Mammary microvascular endothelial cell (primary cell): Measurements from ENCODE around the gene KBTBD4. TPM values are rescaled to one million over a fixed set of nuclear protein-coding genes. Genes with fewer than 3 reads are reported as not detected.

Source experiments
- total RNA-seq: library from RNA; depleted of rRNA; stranded (reverse); fragments of >200 nt; gene quantifications from 2 replicates; pipeline ENCODE4 v1.2.3, GENCODE V29; 2015

KBTBD4 gene
- 20.7 and 23.6 TPM in 2 replicates for total RNA-seq

DNA sequence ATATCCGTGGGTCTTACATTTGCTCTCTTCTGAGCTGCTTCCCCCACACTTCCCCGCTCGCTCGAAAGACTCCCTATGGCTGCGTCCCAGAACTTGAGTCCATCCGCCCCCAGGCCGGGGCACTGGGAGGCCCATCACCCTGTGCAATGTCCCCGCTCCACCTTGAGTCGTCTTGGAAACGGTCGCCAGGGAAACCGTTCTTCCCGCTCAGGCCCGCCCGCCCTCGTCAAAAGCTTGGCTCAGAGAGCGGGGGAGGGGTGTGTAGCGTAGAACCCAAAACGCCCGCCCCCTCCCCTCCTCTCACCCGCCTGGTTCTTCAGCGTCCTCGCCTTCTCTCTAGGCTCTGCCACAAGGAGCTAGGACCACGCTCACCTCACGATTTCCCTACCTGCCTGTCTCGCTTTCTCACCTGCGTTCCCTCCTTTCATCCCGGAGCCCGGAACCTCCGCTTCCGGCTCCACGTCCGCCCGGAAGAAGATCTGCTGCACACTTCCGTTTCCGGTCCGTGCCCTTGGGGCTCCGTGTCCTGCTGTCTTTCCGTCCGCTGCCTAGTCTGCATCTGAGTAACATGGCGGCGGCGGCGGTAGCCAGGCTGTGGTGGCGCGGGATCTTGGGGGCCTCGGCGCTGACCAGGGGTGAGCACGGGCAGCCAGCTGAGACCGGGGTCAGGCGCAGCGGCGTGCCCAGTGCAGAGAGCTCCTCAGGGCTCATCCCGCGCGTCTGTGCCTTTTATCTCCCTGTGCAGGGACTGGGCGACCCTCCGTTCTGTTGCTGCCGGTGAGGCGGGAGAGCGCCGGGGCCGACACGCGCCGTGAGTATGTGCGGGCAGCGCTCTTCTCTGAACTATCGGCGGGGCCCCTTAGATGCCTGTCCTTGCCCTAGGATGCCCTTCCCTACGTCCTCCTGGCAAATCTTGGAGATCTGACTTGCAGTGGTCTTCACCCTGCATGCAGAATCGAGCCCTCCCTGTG lies at the start of gene KBTBD4, which contains the start of gene NDUFS3:
Gene KBTBD4 (minus strand): TSS at position 447 of the 971 bp plus-strand sequence. CDS start 19 bp downstream, at position 428.
Gene NDUFS3 (plus strand): TSS at position 551 of the 971 bp plus-strand sequence. CDS start 18 bp downstream, at position 569.

DNA sequence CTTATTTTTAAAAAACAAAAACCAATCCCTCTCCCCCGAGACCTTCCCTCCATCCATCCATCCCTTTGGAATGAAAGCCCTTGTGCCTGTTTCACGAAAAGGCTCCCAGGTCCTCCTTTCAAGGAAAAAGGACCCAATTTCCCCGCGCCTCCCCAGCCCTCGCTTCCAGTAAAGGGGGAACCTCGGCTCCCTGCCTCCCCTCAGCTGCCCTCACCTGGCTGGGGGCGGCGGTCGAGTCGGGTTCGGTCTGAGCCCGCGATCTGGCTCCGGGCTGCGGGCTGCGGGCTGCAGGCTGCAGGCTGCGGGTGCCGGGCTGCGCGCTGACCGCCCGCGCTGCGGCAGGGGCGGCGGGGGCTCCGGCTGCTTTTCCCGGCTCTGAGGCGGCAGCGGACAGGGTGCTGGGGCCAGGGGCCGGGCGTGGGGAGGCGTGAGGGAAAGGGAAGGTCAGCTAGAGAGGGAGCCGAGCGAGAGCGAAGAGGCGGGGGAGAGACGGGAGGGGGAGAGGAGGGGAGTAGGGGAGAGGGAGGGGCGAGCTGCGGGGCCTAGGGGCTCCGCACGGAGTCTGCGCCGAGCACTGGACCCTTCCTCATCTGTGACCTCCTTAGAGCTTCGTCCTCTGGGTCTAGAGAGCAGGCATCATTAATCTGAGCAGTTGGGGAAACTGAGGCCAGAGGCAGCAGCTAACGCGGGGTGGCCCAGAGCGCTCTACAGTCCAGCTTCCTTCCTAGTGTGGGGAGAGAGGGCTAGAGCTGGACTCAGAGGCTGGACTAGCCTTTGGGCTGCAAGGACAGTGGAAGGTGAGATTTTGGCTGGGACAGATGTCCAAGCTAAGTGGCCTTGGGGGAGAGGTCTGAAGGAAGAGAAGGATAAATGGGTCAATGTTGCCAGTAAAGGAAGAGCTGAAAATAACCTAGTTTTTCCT lies 15.4 kb upstream of the KBTBD4 start, which contains the start of gene C1QTNF4:
Gene C1QTNF4 (minus strand): TSS at position 478 of the 922 bp plus-strand sequence. CDS start 3,601 bp downstream, outside the sequence.

DNA sequence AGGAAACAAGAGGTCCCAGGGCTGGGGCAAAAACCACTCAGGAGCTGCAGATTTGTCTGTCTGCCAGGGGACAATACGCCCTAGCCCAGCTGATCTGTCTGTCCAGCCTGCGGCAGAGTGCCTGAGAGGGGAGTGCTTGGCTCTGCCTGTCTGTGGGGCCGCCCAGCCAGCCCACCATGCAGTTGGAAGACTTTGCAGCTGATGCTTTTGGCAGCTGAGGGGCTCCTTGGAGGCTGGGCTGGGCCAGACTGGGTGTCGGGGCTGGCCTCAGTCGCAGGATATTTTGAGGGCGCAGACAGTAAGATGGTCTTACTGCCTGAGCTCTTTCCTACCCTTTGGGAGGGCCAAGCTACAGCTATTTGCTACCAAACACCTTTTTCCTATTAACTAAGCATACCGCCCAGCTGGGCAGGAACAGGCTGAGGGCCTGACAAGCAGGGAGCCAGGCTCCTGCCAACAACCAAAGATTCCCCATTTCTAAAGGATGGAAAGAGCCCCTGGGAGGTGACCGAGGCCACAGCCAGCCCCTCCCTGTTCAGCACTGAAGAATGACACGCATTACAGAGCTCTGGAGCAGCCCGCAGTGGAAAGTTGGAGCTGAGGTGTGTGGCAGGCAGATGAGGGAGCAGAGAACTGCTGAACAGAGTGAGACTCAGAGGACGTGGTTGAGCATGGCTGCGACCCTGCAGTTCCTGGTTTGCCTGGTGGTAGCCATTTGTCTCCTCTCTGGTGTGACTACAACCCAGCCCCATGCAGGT lies 7.5 kb upstream of the KBTBD4 start, which contains the start of gene FAM180B:
Gene FAM180B (plus strand): TSS at position 581 of the 758 bp plus-strand sequence. CDS start 91 bp downstream, at position 672.

DNA sequence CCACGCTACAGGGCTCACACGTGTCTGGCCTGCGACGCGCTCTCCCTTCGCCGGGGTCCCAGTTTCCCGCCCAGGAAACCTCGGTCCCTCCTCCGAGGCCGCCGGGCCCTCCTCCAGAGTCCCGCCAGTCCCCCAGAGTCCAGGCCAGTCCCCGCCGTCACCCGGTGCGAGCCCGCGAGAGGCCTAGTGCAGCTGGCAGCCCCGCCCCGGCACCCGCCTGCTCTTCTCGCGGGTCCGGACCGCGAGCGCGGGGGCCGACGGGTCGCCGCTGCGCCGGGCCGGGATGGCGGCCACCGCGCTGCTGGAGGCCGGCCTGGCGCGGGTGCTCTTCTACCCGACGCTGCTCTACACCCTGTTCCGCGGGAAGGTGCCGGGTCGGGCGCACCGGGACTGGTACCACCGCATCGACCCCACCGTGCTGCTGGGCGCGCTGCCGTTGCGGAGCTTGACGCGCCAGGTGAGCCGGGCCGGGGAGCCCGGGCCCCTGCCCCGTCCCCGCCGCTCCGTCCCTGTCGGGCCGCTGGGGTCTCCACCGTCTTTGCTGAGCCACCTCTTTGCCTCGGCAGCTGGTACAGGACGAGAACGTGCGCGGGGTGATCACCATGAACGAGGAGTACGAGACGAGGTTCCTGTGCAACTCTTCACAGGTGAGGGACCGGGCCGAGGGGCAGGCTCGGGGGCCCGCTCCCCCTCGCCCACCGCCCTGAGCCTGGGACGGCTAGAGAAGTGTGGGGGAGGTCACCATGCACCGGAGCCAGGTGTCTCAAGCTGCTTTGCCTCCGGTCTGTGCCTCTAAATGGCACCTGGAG lies 13.2 kb downstream of the KBTBD4 start, which contains the start of gene PTPMT1:
Gene PTPMT1 (plus strand): TSS at position 260 of the 809 bp plus-strand sequence. CDS start 24 bp downstream, at position 284.

DNA sequence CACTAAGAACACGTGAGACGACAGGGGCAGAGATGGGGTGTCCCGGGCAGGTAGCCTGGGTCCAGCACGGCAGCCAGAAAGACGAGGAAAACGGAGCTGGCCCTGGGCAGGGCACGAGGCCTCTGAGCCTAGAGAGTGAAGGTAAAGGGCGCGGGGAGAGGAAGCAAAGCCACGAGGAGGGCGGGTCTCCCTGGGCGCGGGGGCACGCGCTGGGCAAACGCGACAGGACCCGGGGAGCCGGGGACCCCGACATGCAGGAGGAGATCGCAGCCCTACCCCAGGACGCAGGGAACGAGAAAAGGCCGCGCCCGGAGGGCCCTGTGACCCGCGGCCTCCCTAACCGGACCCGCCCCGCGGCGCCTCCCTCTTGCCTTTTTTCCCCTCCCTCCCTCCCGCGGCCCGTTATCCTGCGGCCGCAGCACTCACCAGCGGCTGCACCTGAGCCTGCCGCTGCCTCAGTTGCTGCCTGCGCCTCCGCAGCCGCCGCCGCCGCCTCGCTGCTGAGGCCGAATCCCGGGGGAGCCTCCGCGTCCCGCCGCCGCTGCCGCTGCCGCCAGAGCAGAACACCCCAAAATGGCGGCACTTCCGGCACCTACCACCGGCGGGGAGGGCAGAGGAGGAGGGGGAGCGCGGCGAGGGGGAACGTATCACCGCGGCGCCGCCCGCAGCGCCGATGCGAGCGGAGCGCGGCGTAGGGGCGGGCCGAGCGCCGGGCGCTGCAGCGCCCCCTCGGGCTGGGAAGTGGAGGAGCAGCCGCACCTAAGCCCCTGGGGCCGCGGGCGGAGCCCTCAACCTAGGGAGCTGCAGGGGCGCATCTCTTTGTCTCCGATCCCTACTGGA lies 26.0 kb downstream of the KBTBD4 start, which contains the start of gene CELF1:
Gene CELF1 (minus strand): TSS at position 567 of the 840 bp plus-strand sequence. CDS start 53,609 bp downstream, outside the sequence.

Other genes starting within 250 kb of the KBTBD4 start
- gene MYBPC3, start 226.3 kb downstream of the KBTBD4 start, total RNA-seq, result not detected in 2 replicates
- gene SPI1, start 200.4 kb downstream of the KBTBD4 start, total RNA-seq, result not detected in 2 replicates
- gene SLC39A13, start 170.4 kb downstream of the KBTBD4 start, total RNA-seq, result 99.1 and 101 TPM in 2 replicates
- gene PSMC3, start 152.5 kb downstream of the KBTBD4 start, total RNA-seq, result 220 and 250 TPM in 2 replicates
- not detected in 2 replicates for gene RAPSN, start 129.8 kb downstream of the KBTBD4 start, total RNA-seq
- 53.2 and 56.8 TPM in 2 replicates for gene CELF1, start 25.8 kb downstream of the KBTBD4 start, total RNA-seq
- 145 and 164 TPM in 2 replicates for gene PTPMT1, start 13.4 kb downstream of the KBTBD4 start, total RNA-seq
- 89.7 and 95.1 TPM in 2 replicates for gene NDUFS3, start 104 bp upstream of the KBTBD4 start, total RNA-seq
- not detected in 2 replicates for gene FAM180B, start 7.7 kb upstream of the KBTBD4 start, total RNA-seq
- gene C1QTNF4, start 15.4 kb upstream of the KBTBD4 start, total RNA-seq, result not detected in 2 replicates
- 94.7 and 98.7 TPM in 2 replicates for gene MTCH2, start 63.6 kb upstream of the KBTBD4 start, total RNA-seq
- gene AGBL2, start 136.4 kb upstream of the KBTBD4 start, total RNA-seq, result not detected in 2 replicates
- gene FNBP4, start 188.4 kb upstream of the KBTBD4 start, total RNA-seq, result 41.7 and 42.1 TPM in 2 replicates